ENCODE data around the gene C14orf119.

The C14orf119 gene

DNA sequence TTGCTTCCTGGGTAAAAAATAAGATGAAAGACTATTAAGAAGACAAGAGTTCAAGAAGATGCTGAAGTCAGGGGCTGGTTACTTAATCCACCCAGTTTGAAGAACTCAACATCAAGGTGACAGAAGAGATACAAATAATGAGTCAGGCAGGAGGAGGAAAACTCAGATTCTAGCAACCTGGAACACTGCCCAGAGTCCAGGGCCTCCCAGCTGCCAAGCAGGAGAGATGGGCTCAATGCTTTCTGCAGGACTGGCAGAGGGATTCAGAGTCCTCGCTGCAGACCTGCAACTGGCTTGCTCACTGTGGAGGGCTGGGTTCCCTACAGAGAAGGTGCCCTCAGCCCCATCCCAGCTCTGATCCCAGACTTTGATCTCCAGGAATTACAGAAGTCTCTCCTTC lies 52.4 kb downstream of the C14orf119 start:
- H3K4me3 ChIP-seq (replicated peaks; ENCODE audit: low read depth, low read length): no peak overlapping the region
- DNase-seq (ENCODE audit: extremely low read depth, low read depth): no peak
- TF ChIP-seq CTCF (IDR thresholded peaks at IDR 0.05; ENCODE audit: low read depth, low read length, missing control alignments): no peak

DNA sequence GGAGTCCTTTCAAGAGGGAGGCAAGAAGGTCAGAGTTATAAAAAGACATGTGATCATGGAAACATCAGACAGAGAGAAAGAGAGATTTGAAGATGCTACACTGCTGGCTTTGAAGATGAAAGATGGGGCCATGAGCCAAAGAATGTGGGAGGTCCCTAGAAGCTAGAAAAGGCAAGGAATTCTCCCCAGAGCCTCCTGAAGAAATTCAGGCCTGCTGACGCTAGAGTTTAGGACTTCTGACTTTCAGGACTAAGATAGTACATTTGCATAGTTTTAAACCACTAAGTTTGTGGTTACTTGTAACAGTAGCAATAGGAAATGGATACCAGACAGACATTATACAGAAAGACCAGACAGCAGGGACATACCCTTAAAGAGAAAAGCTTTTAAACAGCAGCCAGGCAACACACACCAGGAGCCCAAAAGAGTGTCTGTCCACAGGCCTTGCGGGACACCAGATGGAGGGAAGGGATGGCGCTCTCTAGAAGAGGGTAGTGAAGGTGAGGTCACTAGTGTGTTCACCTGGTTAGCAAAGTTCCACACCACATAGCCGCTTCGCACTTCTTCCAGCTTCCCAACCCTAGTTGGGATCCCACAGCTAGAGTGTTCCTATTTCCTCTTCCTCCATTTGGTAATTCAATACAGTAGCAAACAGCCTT lies 53.4 kb downstream of the C14orf119 start:
- no peak overlapping the region for H3K4me3 ChIP-seq (replicated peaks; ENCODE audit: low read depth, low read length)
- no peak for DNase-seq (ENCODE audit: extremely low read depth, low read depth)
- TF ChIP-seq CTCF (IDR thresholded peaks at IDR 0.05; ENCODE audit: low read depth, low read length, missing control alignments): no peak

DNA sequence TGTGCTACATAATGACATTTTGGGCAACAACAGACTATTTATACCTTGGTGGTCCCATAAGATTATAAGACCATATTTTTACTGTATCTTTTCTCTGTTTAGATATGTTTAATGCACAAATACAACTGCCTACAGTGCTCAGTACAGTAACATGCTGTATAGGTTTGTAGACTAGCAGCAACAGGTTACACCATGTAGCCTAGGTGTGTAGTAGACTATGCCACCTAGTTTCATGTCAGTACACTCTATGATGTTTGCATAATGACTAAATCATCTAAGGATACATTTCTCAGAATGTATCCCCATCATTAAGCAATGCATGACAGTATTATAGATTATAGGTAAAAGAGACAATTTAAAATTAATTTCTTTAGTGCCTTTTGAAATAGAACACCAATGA lies 54.4 kb downstream of the C14orf119 start:
- no peak for TF ChIP-seq CTCF (IDR thresholded peaks at IDR 0.05; ENCODE audit: low read depth, low read length, missing control alignments)
- no peak for DNase-seq (ENCODE audit: extremely low read depth, low read depth)

More for the DNA sequence above, 54.4 kb downstream of the C14orf119 start:
- no peak overlapping the region for H3K4me3 ChIP-seq (replicated peaks; ENCODE audit: low read depth, low read length)
